ENCODE results near the gene NACC1. TPM values are rescaled to one million over a fixed set of nuclear protein-coding genes. Genes with fewer than 3 reads are reported as not detected.

Gene NACC1
- total RNA-seq, 1 experiment from 2014 or later: 80.9 TPM

- DNase-seq: peak; percentile 24
- H3K36me3 Mint-ChIP-seq (ENCODE audit: insufficient read depth, unreplicated experiment): peaks cover 27% of the 10 kb centered on the region
- no peaks in the 10 kb centered on the region for H3K4me1 Mint-ChIP-seq (ENCODE audit: low read depth, unreplicated experiment)
- no peak for TF ChIP-seq CTCF (IDR thresholded peaks at IDR 0.05; ENCODE audit: unreplicated experiment)
- CTCF ChIA-PET: interaction anchor here (0.6 kb wide), 1 partner anchor 134 kb away, joined by 4 read pairs; no protein-coding TSS in a partner anchor
- H3K4me3 Mint-ChIP-seq (ENCODE audit: low read depth, unreplicated experiment): peak within 1 kb of the TSS; percentile 41
- intact Hi-C loops (cut with micrococcal nuclease; ENCODE audit: unreplicated experiment): loop anchor here (5.0 kb wide), 1 partner anchor 159 kb away; no protein-coding TSS in a partner anchor
- H3K9me3 Mint-ChIP-seq (ENCODE audit: low read depth, unreplicated experiment): no peaks in the 10 kb centered on the region
- no peaks in the 10 kb centered on the region for H3K27me3 Mint-ChIP-seq (ENCODE audit: unreplicated experiment)
- H3K27ac Mint-ChIP-seq (ENCODE audit: unreplicated experiment): no peak within 1 kb of the TSS
- BruUV-seq (replicated peaks): no TSS peak
These were observed 15.1 kb upstream of the NACC1 start, which contains the start of gene LYL1 for GRCh38 chr19:13102666-13103580. TSS of gene LYL1 (minus strand) at chr19:13102858. CDS start at chr19:13101171, 1,687 bp downstream.

GRCh38 chr19:13103581-13104359, 14.3 kb upstream of the NACC1 start:
- Mint-ChIP-seq H3K4me3 (ENCODE audit: low read depth, unreplicated experiment) (no peak overlapping the region), H3K36me3 (ENCODE audit: insufficient read depth, unreplicated experiment) (peaks cover 22% of the 10 kb centered on the region), H3K4me1 (ENCODE audit: low read depth, unreplicated experiment) (no peaks in the 10 kb centered on the region), H3K27me3 (ENCODE audit: unreplicated experiment) (no peaks in the 10 kb centered on the region), H3K9me3 (ENCODE audit: low read depth, unreplicated experiment) (no peaks in the 10 kb centered on the region), H3K27ac (ENCODE audit: unreplicated experiment) (no peak overlapping the region)
- BruUV-seq (replicated peaks): no TSS peak
- CTCF ChIA-PET: interaction anchor here (0.6 kb wide), 3 partner anchors 42 to 135 kb away, joined by 3 to 4 read pairs (median 4); no protein-coding TSS in a partner anchor
- no peak for DNase-seq
- TF ChIP-seq CTCF (IDR thresholded peaks at IDR 0.05; ENCODE audit: unreplicated experiment): no peak
- intact Hi-C loops (cut with micrococcal nuclease; ENCODE audit: unreplicated experiment): loop anchor here (5.0 kb wide), 1 partner anchor 159 kb away; no protein-coding TSS in a partner anchor

GRCh38 chr19:13104360-13104847, 13.7 kb upstream of the NACC1 start:
- H3K36me3 Mint-ChIP-seq (ENCODE audit: insufficient read depth, unreplicated experiment): peaks cover 22% of the 10 kb centered on the region
- no peak for TF ChIP-seq CTCF (IDR thresholded peaks at IDR 0.05; ENCODE audit: unreplicated experiment)
- no peak overlapping the region for H3K27ac Mint-ChIP-seq (ENCODE audit: unreplicated experiment)
- CTCF ChIA-PET: interaction anchor here (0.6 kb wide), 2 partner anchors 42 to 43 kb away, joined by 3 to 4 read pairs; no protein-coding TSS in a partner anchor
- intact Hi-C loops (cut with micrococcal nuclease; ENCODE audit: unreplicated experiment): loop anchor here (5.0 kb wide), 1 partner anchor 158 kb away; no protein-coding TSS in a partner anchor
- H3K9me3 Mint-ChIP-seq (ENCODE audit: low read depth, unreplicated experiment): no peaks in the 10 kb centered on the region
- H3K27me3 Mint-ChIP-seq (ENCODE audit: unreplicated experiment): no peaks in the 10 kb centered on the region
- no peaks in the 10 kb centered on the region for H3K4me1 Mint-ChIP-seq (ENCODE audit: low read depth, unreplicated experiment)
- no TSS peak for BruUV-seq (replicated peaks)
- DNase-seq: no peak
- no peak overlapping the region for H3K4me3 Mint-ChIP-seq (ENCODE audit: low read depth, unreplicated experiment)

All from Calu3 (cell line).